B cell (primary cell): ENCODE measurements around the gene ARHGEF4. TPM values are rescaled to one million over a fixed set of nuclear protein-coding genes. Genes with fewer than 3 reads are reported as not detected.

Experiments used
- ATAC-seq: fragments of 200-7000 bp; cut with Tn5 transposase; one replicate; pipeline ENCODE4 v1.10.0; 2021; ENCODE audit warnings: low read depth, mild to moderate bottlenecking, moderate number of reproducible peaks, moderate library complexity
- CTCF ChIA-PET: fragments of 350-600 bp; sonication (Branson Sonifier 250); formaldehyde crosslinking; loops from one replicate; lab custom pipeline; 2021; ENCODE audit warnings: antibody characterized with exemption, inconsistent platforms; lab: Charles Lee
- POLR2A ChIA-PET: fragments of 350-600 bp; sonication (Branson Sonifier 250); formaldehyde crosslinking; loops from one replicate; lab custom pipeline; 2021; ENCODE audit warnings: antibody characterized with exemption; lab: Charles Lee
- DNase-seq: peaks from one replicate; pipeline ENCODE4 v3.0.0; 2013
- H2AFZ ChIP-seq: 2 replicates; pipeline ENCODE4 v1.6.1; 2012; ENCODE audit warnings: mild to moderate bottlenecking, low read depth, low read length; ENCODE audit not compliant: insufficient read depth, poor library complexity, severe bottlenecking
- H3K27ac ChIP-seq, 2 donors: 1 replicate in 1 of 2; 2 replicates in 1 of 2; pipeline ENCODE4 v1.5.1; 2012 to 2013; ENCODE audit warnings: low read length in 2 of 2, mild to moderate bottlenecking in 2 of 2, moderate library complexity in 1 of 2
- H3K27me3 ChIP-seq, 4 experiments: fragments of 200-600 bp in 1 of 4; sonication (generic) in 1 of 4; replicated peaks in 1 of 4; 1 replicate in 2 of 4; 2 replicates in 2 of 4; pipeline versions ENCODE4 v1.6.1 to v1.7.0; 2013 to 2016; ENCODE audit warnings: low read length in 3 of 4, mild to moderate bottlenecking in 2 of 4, mixed read lengths in 1 of 4, moderate library complexity in 1 of 4; ENCODE audit not compliant: insufficient read depth in 4 of 4, control insufficient read depth in 3 of 4; ENCODE audit errors: control extremely low read depth in 1 of 4
- H3K36me3 ChIP-seq, 2 experiments: replicated peaks in 1 of 2; 1 replicate in 1 of 2; 2 replicates in 1 of 2; pipeline versions ENCODE4 v1.6.1 to v1.7.1; 2013; ENCODE audit warnings: low read length in 1 of 2; ENCODE audit not compliant: insufficient read depth in 2 of 2, control insufficient read depth in 1 of 2; ENCODE audit errors: control extremely low read depth in 1 of 2, extremely low read depth in 1 of 2
- H3K4me1 ChIP-seq, 2 donors: fragments of 200-600 bp in 1 of 2; sonication (generic) in 1 of 2; 1 replicate in 1 of 2; 2 replicates in 1 of 2; pipeline versions ENCODE4 v1.5.1 to v1.6.1; 2013 to 2017; ENCODE audit warnings: low read length in 2 of 2; ENCODE audit not compliant: control insufficient read depth in 2 of 2, insufficient read depth in 2 of 2
- H3K4me2 ChIP-seq: replicated peaks from 2 replicates; pipeline ENCODE3; 2012; ENCODE audit warnings: mild to moderate bottlenecking, low read depth, low read length; ENCODE audit not compliant: poor library complexity, severe bottlenecking
- H3K4me3 ChIP-seq, 5 experiments: fragments of 200-600 bp in 1 of 5; sonication (generic) in 1 of 5; 1 replicate in 3 of 5; 2 replicates in 2 of 5; pipeline versions ENCODE4 v1.5.1 to v1.7.0; 2011 to 2016; ENCODE audit warnings: low read length in 4 of 5, mild to moderate bottlenecking in 4 of 5, low read depth in 2 of 5, control low read depth in 1 of 5, moderate library complexity in 1 of 5; ENCODE audit not compliant: insufficient read depth in 1 of 5; ENCODE audit errors: control extremely low read depth in 1 of 5, extremely low read depth in 1 of 5
- H3K79me2 ChIP-seq: fragments of 200-600 bp; sonication (generic); one replicate; pipeline ENCODE4 v1.6.0; 2016; ENCODE audit warnings: low read length; ENCODE audit not compliant: control insufficient read depth, insufficient read depth
- H3K9ac ChIP-seq: fragments of 200-600 bp; sonication (generic); 2 replicates; pipeline ENCODE4 v1.6.1; 2017; ENCODE audit warnings: mild to moderate bottlenecking, low read length, moderate library complexity
- H3K9me3 ChIP-seq, 3 donors: one replicate each; pipeline versions ENCODE4 v1.6.1 to v1.7.1; 2013; ENCODE audit warnings: low read length in 2 of 3; ENCODE audit not compliant: control insufficient read depth in 2 of 3, insufficient read depth in 1 of 3; ENCODE audit errors: control extremely low read depth in 1 of 3
- H4K20me1 ChIP-seq: 2 replicates; pipeline ENCODE4 v1.6.0; 2012; ENCODE audit warnings: mild to moderate bottlenecking, low read length; ENCODE audit not compliant: insufficient read depth, control insufficient read depth, poor library complexity, severe bottlenecking
- H3K27ac Mint-ChIP-seq: one replicate; pipeline ENCODE4 v1.8.0; 2021; ENCODE audit warnings: mixed read lengths
- H3K27me3 Mint-ChIP-seq: one replicate; pipeline ENCODE4 v1.8.0; 2021; ENCODE audit warnings: mixed read lengths
- H3K4me1 Mint-ChIP-seq: one replicate; pipeline ENCODE4 v1.8.0; 2021; ENCODE audit warnings: mixed read lengths
- H3K4me3 Mint-ChIP-seq: one replicate; pipeline ENCODE4 v1.8.0; 2021; ENCODE audit warnings: mixed read lengths
- H3K9me3 Mint-ChIP-seq: one replicate; pipeline ENCODE4 v1.8.0; 2022; ENCODE audit warnings: mixed read lengths; ENCODE audit not compliant: insufficient read depth
- EZH2 ChIP-seq: IDR thresholded peaks from 2 replicates; pipeline ENCODE4 v1.6.1; 2012; ENCODE audit warnings: borderline replicate concordance, low read depth, mild to moderate bottlenecking, moderate library complexity, low read length; ENCODE audit not compliant: insufficient read depth, poor library complexity, severe bottlenecking
- WGBS: methylation state at CpG from one replicate; pipeline ENCODE4 v1.1.5; 2013; ENCODE audit warnings: missing lambda C conversion rate; ENCODE audit not compliant: insufficient coverage; 5-methylcytosine and 5-hydroxymethylcytosine counted together
- intact Hi-C: fragments of 100-400 bp; cut with micrococcal nuclease; formaldehyde crosslinking; loops from one replicate; pipeline ENCODE4 v1.10.0; 2022
- polyA plus RNA-seq: library from polyadenylated mRNA; depleted of rRNA; stranded (reverse); fragments of >200 nt; gene quantifications from 2 replicates; pipeline ENCODE4 v1.2.3, GENCODE V29; 2012
- total RNA-seq, 2 donors: library from RNA; stranded (reverse); fragments of 120-200 nt in 1 of 2; gene quantifications; 1 replicate in 1 of 2; 2 replicates in 1 of 2; pipeline versions ENCODE4 v1.2.3 to v1.2.4, GENCODE V29; 2013 to 2022
- TF ChIP-seq, protein P1 (sequence below): fragments of 200-600 bp; IDR thresholded peaks from one replicate; pipeline ENCODE4 v1.8.0; 2022; ENCODE audit warnings: antibody characterized with exemption, mild to moderate bottlenecking

ARHGEF4 gene
- total and polyA plus RNA-seq, 2 donors (not counting 1 experiment from before 2014, with no cell fraction given): 2.1 TPM; not detected in 1

DNA sequence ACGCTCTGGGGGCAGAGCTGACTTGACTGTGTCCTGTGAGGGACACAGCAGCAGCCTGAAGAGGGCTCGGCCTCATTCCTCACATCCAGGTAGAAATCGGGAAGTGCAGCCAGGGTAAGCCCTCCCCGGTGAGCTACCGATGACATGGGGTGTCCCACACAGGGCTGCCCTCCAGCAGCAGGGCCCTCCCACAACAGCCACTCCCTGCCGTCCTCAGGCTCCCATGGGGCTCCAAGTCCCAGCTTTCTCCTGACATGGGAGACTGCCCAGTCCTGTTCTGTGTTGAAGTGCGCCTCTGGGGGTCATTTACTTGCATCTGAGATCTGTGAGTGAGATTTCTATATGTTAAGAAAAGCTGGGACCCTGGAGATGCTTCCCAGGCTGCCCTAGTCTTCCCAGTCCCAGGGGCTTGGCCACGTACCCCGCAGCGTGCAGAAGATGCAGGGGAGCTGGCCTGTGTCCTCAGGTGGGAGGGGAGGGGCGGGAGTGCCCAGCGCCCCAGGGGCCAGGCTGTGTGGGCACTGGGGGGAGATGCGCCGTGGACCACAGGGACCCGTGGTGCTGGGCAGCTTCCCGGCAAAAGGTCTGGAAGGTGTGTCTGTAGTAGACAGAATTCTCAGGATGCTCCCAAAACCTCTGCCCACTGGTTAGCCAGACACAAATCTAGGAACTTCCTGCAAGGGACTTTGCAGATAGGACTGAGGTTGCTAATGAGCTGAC is 168.7 kb downstream of the ARHGEF4 start:
- H3K4me2 ChIP-seq: no peak overlapping the region
- H3K4me1 Mint-ChIP-seq: no peaks in the 10 kb centered on the region
- no peaks in the 10 kb centered on the region for H3K4me1 ChIP-seq
- DNase-seq (no peak), ATAC-seq (no peak)
- H3K36me3 ChIP-seq: no peaks in the 10 kb centered on the region
- ChIA-PET CTCF (no interaction called here), POLR2A (no interaction called here)
- H3K27me3 Mint-ChIP-seq: peaks cover 10% of the 10 kb centered on the region
- H3K4me3 Mint-ChIP-seq: no peak overlapping the region
- H3K4me3 ChIP-seq: no peak overlapping the region
- no peak overlapping the region for H3K27ac ChIP-seq
- H3K27ac Mint-ChIP-seq: no peak overlapping the region
- H3K9me3 Mint-ChIP-seq: no peaks in the 10 kb centered on the region
- H2AFZ ChIP-seq: no peak overlapping the region
- H4K20me1 ChIP-seq: no peaks in the 10 kb centered on the region
- 88% methylated on average over 15 of the region's 16 CpGs for WGBS
- TF ChIP-seq EZH2: no peak
- TF ChIP-seq, protein P1, sequence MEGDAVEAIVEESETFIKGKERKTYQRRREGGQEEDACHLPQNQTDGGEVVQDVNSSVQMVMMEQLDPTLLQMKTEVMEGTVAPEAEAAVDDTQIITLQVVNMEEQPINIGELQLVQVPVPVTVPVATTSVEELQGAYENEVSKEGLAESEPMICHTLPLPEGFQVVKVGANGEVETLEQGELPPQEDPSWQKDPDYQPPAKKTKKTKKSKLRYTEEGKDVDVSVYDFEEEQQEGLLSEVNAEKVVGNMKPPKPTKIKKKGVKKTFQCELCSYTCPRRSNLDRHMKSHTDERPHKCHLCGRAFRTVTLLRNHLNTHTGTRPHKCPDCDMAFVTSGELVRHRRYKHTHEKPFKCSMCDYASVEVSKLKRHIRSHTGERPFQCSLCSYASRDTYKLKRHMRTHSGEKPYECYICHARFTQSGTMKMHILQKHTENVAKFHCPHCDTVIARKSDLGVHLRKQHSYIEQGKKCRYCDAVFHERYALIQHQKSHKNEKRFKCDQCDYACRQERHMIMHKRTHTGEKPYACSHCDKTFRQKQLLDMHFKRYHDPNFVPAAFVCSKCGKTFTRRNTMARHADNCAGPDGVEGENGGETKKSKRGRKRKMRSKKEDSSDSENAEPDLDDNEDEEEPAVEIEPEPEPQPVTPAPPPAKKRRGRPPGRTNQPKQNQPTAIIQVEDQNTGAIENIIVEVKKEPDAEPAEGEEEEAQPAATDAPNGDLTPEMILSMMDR: no peak
- no peak overlapping the region for H3K9ac ChIP-seq
- intact Hi-C loops: no loop called here
- no peaks in the 10 kb centered on the region for H3K79me2 ChIP-seq
- peaks cover 0 to 3% (median 0%) of the 10 kb centered on the region in 3 donors for H3K9me3 ChIP-seq
- peaks cover 0 to 5% (median 0%) of the 10 kb centered on the region in 4 experiments for H3K27me3 ChIP-seq

DNA sequence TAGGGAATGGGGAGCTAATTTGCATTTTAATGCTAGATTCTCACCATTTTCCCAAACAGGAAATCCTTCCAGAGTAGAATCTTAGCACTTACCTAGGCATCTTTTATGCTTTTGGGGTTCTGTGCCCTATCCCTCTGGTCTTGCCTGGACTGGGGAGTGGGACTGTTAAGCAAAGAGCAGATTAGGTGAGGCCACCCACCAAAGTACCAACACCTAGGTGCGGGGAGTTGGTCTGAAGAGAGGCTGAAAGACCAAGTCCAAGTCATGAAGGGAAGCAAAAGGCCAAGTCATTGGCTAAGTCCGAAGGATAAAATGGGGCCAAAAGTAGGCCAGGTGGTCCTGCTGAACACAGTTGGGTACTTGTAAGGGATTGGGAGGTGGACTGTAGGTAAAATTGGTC is 169.8 kb downstream of the ARHGEF4 start:
- intact Hi-C loops: no loop called here
- CTCF ChIA-PET: no interaction called here
- 93% methylated on average over 2 of the region's 2 CpGs for WGBS

More for the DNA sequence above, 169.8 kb downstream of the ARHGEF4 start:
- H3K9me3 ChIP-seq: peaks cover 0 to 3% (median 0%) of the 10 kb centered on the region in 3 donors
- H3K4me1 ChIP-seq: no peaks in the 10 kb centered on the region
- Mint-ChIP-seq H3K9me3 (no peaks in the 10 kb centered on the region), H3K4me1 (no peaks in the 10 kb centered on the region), H3K27ac (no peak overlapping the region), H3K27me3 (peaks cover 16% of the 10 kb centered on the region), H3K4me3 (no peak overlapping the region)
- H2AFZ ChIP-seq: no peak overlapping the region
- no peak for ATAC-seq
- peaks cover 0 to 5% (median 1%) of the 10 kb centered on the region in 4 experiments for H3K27me3 ChIP-seq
- no peak for DNase-seq
- TF ChIP-seq EZH2: no peak
- TF ChIP-seq, protein P1: no peak
- H4K20me1 ChIP-seq: no peaks in the 10 kb centered on the region
- no peaks in the 10 kb centered on the region for H3K79me2 ChIP-seq
- POLR2A ChIA-PET: no interaction called here
- no peak overlapping the region for H3K4me3 ChIP-seq
- no peak overlapping the region for H3K9ac ChIP-seq
- H3K36me3 ChIP-seq: no peaks in the 10 kb centered on the region
- H3K27ac ChIP-seq: no peak overlapping the region
- H3K4me2 ChIP-seq: no peak overlapping the region
